HEK293 (cell line): ENCODE results near the gene DLX2.

Experiments
- SP2 ChIP-seq: fragments of 450-650 bp; formaldehyde crosslinking; IDR thresholded peaks from 2 replicates; pipeline ENCODE4 v1.5.1; 2016; ENCODE audit warnings: missing biosample characterization, missing genetic modification characterization
- ZNF121 ChIP-seq: fragments of 450-650 bp; formaldehyde crosslinking; IDR thresholded peaks from 2 replicates; pipeline ENCODE4 v1.5.1; 2016; ENCODE audit warnings: missing biosample characterization, missing genetic modification characterization
- ZNF350 ChIP-seq: fragments of 450-650 bp; formaldehyde crosslinking; IDR thresholded peaks from 2 replicates; pipeline ENCODE4 v1.5.0; 2017; ENCODE audit warnings: missing biosample characterization, mild to moderate bottlenecking, missing genetic modification characterization
- ZNF404 ChIP-seq: fragments of 450-650 bp; formaldehyde crosslinking; IDR thresholded peaks from 2 replicates; pipeline ENCODE4 v1.5.1; 2017; ENCODE audit warnings: missing biosample characterization, missing genetic modification characterization
- ZNF510 ChIP-seq: fragments of 450-650 bp; formaldehyde crosslinking; IDR thresholded peaks from 2 replicates; pipeline ENCODE4 v1.5.1; 2018; ENCODE audit warnings: mild to moderate bottlenecking, missing genetic modification characterization, missing biosample characterization; ENCODE audit not compliant: insufficient replicate concordance
- TF ChIP-seq, protein P1 (sequence below): fragments of 450-650 bp; formaldehyde crosslinking; IDR thresholded peaks from 2 replicates; pipeline ENCODE4 v1.5.1; 2016; ENCODE audit warnings: missing biosample characterization, missing genetic modification characterization

GRCh38 chr2:172089005-172089504 lies 13.6 kb downstream of the DLX2 start:
- TF ChIP-seq ZNF404 (tag by site-specific recombination) = no peak
- TF ChIP-seq, protein P1, sequence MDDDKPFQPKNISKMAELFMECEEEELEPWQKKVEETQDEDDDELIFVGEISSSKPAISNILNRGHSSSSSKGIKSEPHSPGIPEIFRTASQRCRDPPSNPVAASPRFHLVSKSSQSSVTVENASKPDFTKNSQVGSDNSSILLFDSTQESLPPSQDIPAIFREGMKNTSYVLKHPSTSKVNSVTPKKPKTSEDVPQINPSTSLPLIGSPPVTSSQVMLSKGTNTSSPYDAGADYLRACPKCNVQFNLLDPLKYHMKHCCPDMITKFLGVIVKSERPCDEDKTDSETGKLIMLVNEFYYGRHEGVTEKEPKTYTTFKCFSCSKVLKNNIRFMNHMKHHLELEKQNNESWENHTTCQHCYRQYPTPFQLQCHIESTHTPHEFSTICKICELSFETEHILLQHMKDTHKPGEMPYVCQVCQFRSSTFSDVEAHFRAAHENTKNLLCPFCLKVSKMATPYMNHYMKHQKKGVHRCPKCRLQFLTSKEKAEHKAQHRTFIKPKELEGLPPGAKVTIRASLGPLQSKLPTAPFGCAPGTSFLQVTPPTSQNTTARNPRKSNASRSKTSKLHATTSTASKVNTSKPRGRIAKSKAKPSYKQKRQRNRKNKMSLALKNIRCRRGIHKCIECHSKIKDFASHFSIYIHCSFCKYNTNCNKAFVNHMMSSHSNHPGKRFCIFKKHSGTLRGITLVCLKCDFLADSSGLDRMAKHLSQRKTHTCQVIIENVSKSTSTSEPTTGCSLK (tag by site-specific recombination) = no peak
- no peak for TF ChIP-seq ZNF350 (tag by site-specific recombination)
- TF ChIP-seq ZNF510 (tag by site-specific recombination) = no peak
- TF ChIP-seq ZNF121 = no peak
- TF ChIP-seq SP2 (tag by site-specific recombination) = no peak
